ACHN (cell line): ENCODE results near the gene HAUS3.

Experiments
- DNase-seq: peaks from one replicate; pipeline ENCODE4 v3.0.0-alpha.2; 2015
- in situ Hi-C: cut with HindIII; loops from 2 replicates; pipeline ENCODE4 v1.10.0; 2017; ENCODE audit warnings: low sequenced_read_pairs, low pct_ligation_motif_present, low pct_unique_long_range_greater_than_20kb

HAUS3 gene

DNA sequence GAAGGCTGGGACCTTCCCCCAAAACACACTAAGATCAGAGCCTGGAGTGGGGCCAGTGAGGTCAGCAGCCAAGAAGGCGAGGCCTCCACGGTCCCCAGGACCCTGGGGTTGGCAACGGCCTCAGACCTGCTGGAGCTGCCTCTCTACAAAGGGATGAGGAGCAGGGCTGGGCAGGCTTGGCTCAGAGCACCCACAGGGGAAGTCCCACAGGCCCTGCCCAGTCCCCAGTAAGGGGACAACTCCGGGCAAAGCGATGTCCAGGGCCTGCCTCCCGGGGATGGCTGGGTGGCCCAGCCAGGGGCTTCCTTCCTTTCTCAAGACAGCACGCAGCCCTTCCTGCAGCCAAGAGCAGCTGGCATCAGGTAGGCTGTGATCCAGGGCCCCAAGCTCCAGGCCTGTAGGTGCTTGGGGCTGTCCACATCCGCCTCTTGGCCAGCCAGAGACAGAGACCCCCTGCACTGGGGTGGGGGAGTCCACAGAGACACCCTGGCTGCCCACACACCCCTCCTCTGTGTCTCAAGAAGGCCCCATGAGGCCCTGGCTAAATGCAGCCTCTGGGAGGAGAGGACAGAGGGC is 14.3 kb upstream of the HAUS3 start:
- in situ Hi-C loops = no loop called here
- no peak for DNase-seq

DNA sequence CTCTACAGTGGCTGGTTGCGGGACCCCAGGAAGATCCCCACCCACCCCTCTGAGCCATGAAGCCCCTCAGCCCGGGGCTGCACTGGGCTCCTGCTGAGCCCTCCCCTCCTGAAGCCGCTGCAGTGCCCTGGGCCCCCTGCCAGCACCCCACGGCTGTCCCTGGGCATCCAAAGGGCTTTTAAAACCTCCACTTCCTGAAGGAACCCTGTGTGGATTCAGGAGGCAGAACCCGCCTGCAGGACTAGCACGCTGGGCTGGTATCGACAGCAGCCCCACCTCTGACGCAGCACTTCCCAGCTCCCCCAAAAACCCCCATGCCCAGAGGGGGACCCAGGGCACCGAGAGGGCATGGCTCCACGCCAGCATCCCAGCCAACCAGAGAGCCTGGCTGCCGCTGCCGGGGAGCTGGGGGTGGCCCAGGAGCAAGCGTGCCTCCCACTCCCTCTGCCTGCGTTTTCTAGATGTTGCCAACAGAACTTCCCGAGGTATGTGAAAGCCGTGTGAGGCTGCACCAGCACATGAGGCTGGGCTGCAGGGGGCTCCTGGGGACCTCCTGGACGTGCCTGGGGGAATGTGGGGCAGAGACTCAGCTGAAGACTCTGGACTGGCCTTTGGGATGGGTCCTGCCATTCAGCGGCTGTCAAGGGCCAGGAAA is 13.7 kb upstream of the HAUS3 start:
- no peak for DNase-seq
- in situ Hi-C loops = no loop called here

DNA sequence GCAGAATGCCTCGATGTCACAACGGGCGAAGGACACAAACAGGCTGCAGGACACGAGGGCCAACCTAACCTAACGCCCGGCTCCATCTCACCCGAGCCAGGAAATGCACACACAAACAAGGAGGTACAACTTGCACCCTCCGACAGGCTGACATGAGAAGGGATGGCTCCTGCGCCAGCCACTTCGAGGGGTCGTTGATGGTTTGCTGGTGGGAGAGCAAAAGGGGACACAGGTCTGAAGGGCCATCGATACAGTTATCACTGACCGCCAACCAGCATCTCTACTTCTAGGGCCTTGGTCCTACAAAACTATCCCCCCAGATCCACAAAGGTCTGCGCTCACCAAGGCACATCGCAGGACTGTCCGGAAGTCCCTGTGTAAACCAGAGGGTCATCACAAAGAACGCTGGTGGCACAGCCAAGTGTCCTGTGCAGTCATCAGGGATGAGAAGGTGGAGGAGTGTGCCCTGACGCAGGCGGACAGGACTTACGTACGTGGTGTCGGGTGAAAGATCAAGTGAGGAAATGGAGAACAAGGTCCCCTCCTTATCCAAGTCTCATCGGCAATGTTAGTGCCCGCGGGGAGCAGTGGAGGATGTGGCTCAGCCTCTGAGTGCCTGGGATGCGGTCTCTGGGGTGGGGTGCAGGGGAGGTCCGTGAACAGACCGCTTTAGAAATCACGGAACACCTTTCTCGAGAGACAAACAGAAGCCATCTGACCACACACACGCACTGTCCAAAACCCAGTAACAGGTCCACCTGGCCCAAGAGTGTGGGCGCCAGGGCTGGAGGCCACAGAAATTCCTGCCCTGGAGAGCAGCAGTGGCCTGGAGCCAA is 13.0 kb upstream of the HAUS3 start:
- in situ Hi-C loops = no loop called here
- no peak for DNase-seq

DNA sequence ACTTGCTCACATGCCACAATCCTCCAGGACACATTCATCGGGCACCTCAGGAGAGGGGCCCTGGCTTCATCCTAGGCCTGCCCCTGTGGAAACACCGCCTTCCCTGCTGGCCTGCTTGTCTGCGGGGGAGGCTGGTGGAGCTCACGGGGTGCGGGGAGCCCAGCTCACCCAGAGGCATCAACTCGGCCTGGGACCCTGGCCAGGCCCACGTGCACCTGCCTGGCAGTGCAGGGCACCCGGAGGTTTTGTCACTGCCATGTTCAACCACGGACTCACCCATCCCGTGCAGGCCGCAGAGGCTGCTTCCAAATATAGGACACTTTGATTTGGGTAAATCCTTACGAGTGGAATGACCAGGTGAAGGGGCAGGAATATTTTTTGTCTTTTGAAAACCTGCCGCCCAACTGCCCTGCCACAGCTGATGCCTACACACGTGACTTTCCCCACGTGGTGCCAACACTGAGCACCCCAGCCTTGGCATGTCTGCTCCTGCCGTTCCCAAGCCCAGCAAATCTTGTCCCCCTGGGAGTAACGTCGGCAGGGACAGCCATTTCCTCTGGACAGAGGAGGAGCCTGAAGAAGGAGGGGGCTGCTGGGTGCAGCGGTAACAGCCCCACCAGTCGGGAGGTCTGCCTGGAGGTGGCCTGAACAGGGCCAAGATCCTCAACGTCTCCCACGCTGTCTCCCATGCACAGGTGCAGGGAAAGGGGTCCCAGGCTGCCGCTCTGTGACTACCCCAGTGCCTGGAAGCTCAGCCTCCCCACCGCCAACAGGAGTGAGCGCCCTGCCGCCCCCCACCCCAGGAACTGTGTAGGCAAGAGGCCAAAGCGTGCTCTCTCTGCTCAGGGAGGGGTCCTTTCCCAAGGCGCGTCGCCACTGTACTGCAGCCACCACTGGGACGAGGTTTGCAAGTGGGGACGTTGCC is 11.5 kb upstream of the HAUS3 start:
- DNase-seq = no peak

DNA sequence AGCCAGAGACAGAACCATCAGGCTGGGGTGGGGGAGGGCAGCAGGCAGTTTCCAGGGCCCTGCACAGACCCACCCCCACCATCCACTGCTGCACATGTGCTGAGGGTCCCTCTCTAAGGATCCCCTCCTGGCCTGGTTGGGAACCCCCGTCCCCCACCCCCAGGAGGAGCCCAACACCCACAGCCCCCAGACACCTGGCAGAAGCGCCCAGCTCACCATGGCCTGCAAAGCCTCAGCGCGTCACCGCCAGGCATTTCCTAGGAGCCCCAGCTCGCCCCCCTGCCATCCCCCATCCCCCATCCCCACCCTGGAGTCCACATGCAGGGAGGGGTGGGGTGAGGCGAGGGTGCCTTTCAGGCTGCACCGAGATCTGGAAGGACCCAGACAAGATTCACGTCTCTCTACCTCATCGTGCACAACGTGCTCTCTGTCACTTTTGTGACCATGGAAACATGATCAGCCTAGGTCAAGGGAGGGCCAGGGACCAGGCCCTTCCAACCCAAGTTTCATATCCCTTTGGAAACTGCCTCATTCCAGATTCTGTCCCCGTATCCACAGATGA is 10.7 kb upstream of the HAUS3 start:
- no peak for DNase-seq
- in situ Hi-C loops = no loop called here

More for the DNA sequence above, 11.5 kb upstream of the HAUS3 start:
- in situ Hi-C loops = no loop called here

DNA sequence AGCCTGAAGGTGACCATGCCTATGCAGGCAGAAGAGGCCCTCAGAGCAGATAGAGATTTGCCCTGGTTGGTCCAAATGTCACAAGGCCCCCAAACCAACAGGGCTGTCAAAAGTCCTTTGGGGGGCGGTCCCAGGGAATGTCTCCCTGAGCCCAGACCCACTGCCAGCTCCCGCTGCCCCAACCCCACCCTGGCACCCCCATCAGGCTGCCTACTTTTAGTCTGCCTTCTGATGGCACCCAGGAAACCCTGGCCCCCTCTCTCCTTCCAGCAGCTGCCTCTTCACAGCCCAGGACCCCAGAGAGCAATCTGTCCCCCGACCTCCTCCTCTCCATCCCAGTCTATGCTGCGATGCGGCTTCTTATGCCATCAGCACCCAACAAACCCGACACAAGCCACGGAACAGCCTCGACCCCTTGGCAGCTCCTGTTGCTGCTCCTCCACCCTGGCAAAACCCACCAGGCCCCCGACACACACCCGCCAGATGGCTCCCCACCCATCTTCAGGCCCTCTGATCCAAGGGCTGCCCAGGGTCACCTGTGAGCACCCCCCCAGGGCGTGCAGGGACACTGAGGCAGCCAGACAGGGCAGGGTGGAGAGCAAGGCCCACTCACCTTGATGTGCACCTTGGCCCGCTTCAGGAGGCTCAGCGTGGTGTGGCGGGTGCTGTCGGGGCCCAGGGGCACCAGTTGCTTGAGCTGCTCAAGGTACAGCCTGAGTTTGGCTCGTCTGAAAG is 10.0 kb upstream of the HAUS3 start:
- in situ Hi-C loops = no loop called here
- DNase-seq = no peak

DNA sequence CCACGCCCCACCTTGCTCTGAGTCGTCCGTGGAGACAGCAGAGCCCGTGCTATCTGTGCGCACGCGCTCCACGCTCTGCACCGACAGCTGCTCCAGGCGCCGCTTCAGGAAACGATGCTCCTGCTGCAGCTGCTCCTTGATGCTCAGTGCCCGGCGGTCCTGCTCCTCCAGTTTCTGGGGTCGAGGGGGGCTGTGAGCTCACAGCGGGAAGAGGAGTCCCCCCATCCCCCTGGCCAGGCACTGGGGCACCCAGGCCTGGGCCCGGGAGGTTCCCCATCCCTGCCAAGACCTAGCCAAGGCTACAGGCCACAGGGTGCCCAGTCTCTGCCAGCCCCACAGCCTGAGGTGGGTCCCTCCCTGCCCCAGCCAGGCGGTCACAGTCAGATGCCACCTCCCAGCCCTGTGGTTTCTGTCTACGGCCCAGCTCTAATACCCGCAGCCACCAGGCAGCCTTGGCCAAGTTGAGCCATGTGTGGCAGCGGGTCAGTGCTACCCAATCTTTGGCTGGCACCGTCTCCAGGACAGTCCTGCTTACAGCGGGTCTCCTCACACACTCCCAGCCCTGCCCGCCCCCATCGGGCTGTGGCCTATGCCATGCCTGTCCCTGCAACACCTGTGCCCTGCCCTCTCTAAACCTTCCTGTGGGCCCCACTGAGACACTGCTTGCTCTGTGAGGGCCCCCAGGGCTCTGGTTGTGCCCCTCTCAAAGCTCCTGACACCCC is 9.3 kb upstream of the HAUS3 start:
- in situ Hi-C loops = no loop called here
- no peak for DNase-seq

DNA sequence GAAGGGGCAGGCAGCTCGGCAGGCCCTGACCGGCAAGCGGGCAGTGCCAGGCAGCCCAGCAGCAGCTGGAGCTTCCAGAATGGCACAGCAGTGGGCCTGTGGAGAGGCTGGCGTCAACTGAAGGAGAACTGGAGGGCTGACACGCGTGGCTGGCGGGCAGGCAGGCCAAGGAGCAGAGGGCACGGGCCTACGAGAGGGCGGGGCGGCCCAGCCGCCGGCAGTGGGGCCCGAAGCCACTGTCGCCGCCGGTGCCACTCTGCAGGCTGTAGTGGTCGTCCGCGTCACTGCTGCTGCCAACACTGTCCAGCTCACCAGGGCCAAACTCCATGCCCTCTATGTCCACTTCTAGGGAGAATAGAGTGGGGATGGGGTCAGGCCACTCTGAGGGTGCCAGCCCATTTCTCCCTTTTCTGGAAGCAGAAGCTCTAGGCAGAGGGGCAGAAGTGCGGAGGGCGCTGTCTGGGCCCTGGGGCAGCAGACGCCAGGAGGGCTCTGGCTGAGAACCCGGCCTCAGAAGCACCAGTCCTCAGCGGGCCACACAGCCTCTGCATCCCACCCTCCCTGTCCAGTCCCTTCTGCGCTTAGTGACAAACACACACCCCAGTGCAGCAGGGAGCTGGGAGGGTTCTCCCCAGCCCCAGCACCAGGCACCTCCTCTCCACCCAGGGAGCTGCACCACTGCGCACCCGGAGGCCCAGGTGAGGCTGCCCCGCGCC is 8.6 kb upstream of the HAUS3 start:
- DNase-seq = no peak
- in situ Hi-C loops = no loop called here

DNA sequence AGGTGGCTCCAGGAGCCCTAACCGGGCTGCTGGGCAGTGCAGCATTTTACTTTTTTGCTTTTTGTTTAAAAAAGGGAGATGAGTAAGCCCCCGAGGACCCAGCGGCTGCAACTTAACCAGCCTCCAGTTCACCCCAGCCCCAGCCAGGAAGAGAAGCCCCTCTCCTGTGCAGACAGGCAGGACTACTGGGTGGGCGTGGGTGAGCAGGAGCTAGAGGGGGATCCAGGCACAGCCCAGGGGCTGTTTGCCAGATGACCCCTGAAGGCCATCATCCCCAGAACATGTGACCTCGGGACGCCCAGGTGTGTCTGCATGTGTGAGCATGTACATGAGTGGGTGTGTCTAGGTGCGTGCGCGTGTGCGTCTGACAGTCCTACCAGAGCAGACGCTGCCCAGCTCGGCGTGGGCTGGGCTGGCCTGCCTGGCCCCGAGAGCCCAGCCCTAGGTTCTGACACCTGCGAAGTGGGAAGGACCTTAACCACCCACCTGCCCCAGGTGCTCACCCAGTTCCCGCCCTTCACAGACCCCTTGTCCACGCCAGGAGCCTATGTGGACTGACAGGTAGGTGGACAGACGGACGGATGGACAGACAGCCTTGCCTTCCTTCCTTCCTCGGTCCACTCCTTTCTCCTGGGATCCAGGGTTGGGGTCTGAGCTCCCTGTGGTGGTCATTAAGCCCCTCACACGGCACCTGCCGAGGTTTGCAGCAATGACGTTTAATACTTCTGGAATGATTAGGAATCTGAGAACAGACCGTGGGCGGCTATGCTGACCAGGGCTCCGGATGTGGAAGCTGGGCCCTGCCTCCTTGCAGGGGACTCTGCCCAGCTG is 7.8 kb upstream of the HAUS3 start:
- no peak for DNase-seq
- in situ Hi-C loops = no loop called here

DNA sequence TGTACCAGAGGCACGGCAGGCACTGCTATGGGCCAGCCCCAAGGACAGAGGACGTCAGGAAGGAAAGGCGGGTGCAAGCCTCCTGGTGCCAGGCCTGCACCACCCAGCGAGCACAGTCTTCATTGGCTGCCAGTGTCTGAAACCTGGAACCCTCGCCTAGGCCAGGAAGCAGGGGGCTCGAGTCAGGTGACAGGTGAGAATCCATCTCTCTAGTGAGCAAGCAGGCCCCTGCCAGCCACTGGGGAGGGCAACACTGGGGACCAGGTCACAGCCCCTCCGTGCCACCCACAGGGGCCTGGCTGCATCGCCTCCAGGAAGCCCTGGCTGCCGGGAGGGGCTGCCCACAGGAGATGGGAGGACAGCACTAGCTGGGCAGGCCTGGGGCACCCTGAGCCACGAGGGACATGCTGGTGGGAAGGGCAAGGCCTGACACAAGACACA is 6.9 kb upstream of the HAUS3 start:
- DNase-seq = no peak
- in situ Hi-C loops = no loop called here

DNA sequence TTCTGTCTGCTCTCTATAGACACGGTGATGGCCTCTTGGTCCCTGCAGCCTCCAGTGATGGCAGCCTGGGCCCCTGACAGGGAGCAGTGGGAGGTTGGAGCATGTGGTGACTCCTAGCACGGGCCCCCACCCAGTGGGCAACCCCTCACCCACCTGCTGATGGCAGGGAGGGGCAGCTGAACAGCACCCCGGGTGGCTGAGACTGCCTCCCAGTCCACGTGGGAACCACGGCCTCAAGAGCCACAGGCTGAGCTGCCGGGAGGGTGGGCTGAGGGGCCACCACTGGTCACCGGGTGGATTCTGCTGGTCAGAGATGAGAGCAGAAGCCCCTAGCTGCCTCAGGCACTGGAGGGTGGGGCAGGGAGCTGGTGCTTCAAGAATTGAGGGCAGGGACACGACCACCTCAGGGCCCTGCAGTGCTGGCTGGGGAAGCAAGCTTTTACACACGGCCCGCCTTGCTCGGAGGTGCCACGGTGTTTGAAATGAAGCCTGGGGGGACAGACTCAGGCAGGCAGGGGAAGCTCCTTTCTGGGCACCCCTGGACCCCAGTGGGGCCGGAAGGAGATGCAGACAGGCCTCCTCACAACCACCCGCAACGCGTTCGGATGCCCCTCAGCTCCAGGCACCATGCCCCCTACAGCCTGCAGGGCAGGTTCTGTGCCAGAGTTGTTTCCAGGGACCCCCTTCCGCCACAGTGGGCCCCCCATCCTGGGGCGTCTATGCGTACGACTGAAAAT is 6.3 kb upstream of the HAUS3 start:
- in situ Hi-C loops = no loop called here
- DNase-seq = no peak

DNA sequence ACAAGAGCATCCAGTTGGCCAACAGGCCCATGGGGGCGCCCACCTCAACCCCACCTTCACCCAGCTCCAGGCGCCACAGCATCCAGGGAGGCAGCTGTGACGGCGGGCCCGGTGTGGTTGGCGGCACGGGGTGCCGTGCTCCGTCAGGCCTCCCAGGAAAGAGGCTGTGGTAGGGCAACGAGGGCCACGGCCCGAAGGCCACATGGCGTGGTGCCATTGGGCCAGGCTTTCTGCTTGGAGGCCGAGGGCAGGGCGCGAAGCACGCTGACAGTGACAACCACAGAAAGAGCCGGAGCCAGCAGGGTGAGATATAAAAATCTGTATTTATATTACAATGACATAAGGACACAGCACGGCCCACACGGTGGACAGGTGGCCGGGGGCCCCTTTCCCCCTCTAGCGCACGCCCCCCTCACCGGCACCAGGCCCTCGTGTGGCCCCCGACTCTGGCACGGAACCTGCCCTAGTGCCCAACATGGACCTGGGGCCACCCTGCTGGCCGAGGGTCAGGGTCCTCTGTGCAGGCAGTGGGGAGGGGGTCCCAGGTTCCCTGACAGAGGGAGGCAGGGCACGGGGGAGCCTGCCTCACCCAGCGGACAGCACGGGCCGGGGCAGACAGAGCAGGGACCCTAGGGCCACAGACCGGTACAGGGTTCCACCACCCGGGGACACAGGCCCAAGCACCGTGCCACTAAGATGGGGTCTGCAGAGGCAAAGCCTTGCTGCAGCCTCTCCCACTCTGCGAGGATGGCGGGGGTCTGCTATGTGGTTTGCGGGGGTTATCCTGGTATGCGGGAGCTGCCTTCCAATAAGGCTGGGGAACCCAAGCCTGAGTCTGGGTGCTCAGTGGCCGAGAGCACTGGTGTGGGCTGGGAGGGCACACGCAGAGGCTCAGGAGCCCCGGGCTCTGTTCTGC is 5.5 kb upstream of the HAUS3 start:
- no peak for DNase-seq
- in situ Hi-C loops = no loop called here

DNA sequence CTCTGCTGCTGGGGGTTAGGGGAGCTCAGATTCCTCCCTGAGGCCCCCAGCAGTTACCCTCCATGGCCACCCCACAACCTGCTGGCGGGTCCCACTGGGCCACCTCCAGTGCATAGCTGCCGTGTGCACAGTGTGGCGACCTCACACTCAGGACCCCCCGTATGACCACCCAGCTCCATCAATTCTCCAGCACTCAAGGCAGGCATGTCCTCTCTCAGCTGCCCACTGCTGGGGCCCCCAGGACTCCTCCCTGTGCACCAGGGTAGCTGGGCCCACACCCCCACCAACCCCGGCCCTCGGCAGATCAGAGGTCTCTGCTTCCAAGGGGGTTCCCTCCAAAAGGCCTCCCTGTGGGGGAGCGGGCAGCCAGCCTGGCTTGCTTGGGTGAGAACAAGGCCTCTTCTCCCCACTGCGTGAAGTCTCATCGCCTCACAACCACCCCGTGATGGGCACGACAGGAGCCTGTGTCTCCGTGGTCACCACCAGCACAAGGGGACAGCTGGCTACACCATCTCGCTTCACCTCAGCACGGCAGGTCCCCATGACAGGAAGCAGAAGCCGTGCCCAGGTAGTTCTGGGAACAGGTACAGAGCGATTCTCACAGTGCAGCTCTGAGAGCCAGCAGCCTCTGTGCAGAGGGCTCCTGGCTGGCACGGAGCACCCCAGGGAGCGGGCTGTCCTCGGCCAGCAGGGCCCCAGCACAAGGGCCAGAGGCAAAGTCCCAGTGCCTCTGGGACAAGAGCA is 4.6 kb upstream of the HAUS3 start:
- DNase-seq = no peak
- in situ Hi-C loops = no loop called here

DNA sequence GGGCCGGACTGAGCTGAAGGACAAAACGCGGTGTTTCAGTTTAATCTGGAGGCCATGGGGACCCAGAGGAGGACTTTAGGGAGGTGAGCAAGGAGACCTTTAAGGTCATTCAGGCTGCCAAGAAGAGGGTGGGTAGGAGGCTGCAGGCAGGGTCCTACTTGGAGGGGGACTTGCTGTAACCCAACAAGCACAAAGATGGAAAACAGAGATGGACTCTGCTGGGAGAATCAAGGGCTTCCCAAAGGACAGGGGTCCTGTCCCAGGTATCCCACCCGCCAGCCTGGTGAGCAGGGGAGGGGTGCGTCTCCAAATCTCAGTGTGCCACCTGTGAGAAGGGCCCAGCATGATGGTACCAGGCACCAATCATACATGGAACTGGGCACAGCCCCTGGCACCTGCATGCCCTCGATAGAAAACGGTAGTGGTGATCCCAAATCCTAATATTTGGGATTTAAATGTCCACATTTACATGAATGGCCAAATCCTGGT is 3.9 kb upstream of the HAUS3 start:
- in situ Hi-C loops = no loop called here
- no peak for DNase-seq
